Hepatocyte (in vitro differentiated cells): Measurements from ENCODE around the gene INTS13. TPM values are rescaled to one million over a fixed set of nuclear protein-coding genes. Genes with fewer than 3 reads are reported as not detected.
A peak's percentile ranks its signal among the peaks of the same experiment; 100 is the strongest.

Source experiments
- DNase-seq: peaks from one replicate; pipeline ENCODE4 v3.0.0-alpha.2; 2016; ENCODE audit warnings: low spot score
- H2AFZ ChIP-seq: fragments of 200-600 bp; sonication (generic); 2 replicates; pipeline ENCODE4 v1.6.0; 2016; ENCODE audit warnings: antibody characterized with exemption, mild to moderate bottlenecking
- H3K27ac ChIP-seq: fragments of 200-600 bp; sonication (generic); 2 replicates; pipeline ENCODE4 v1.5.1; 2016; ENCODE audit warnings: mild to moderate bottlenecking
- H3K27me3 ChIP-seq: fragments of 200-600 bp; sonication (generic); 2 replicates; pipeline ENCODE4 v1.6.1; 2016
- H3K36me3 ChIP-seq: fragments of 200-600 bp; sonication (generic); replicated peaks from 2 replicates; pipeline ENCODE4 v1.5.1; 2016; ENCODE audit warnings: low read depth; ENCODE audit not compliant: insufficient read depth
- H3K4me1 ChIP-seq: fragments of 200-600 bp; sonication (generic); 2 replicates; pipeline ENCODE4 v1.5.1; 2016; ENCODE audit warnings: mild to moderate bottlenecking, moderate library complexity; ENCODE audit not compliant: insufficient read depth
- H3K4me2 ChIP-seq: fragments of 200-600 bp; sonication (generic); 2 replicates; pipeline ENCODE4 v1.6.0; 2016
- H3K4me3 ChIP-seq: fragments of 200-600 bp; sonication (generic); 2 replicates; pipeline ENCODE4 v1.5.1; 2016; ENCODE audit warnings: mild to moderate bottlenecking
- H3K79me2 ChIP-seq: fragments of 200-600 bp; sonication (generic); 2 replicates; pipeline ENCODE4 v1.6.0; 2017; ENCODE audit warnings: mild to moderate bottlenecking
- H3K9me2 ChIP-seq: fragments of 200-600 bp; sonication (generic); replicated peaks from 2 replicates; pipeline ENCODE4 v1.6.0; 2017; ENCODE audit warnings: mild to moderate bottlenecking; ENCODE audit not compliant: insufficient read depth
- H3K9me3 ChIP-seq: fragments of 200-600 bp; sonication (generic); 2 replicates; pipeline ENCODE4 v1.5.1; 2016; ENCODE audit warnings: low read depth, mild to moderate bottlenecking
- H4K20me1 ChIP-seq: fragments of 200-600 bp; sonication (generic); 2 replicates; pipeline ENCODE4 v1.6.0; 2016; ENCODE audit warnings: mild to moderate bottlenecking; ENCODE audit not compliant: insufficient read depth, poor library complexity, severe bottlenecking
- EZH2 ChIP-seq: fragments of 200-600 bp; sonication (generic); IDR thresholded peaks from 2 replicates; pipeline ENCODE4 v1.6.1; 2016; ENCODE audit warnings: antibody characterized with exemption, mild to moderate bottlenecking, borderline replicate concordance
- EZH2phosphoT487 ChIP-seq: fragments of 200-600 bp; sonication (generic); IDR thresholded peaks from one replicate; pipeline ENCODE4 v1.6.1; 2018; ENCODE audit warnings: antibody characterized with exemption, mild to moderate bottlenecking, low read depth, moderate library complexity; ENCODE audit not compliant: unreplicated experiment, severe bottlenecking
- WGBS: methylation state at CpG from one replicate; pipeline ENCODE4 v1.1.6; 2016; ENCODE audit warnings: low lambda C conversion rate; ENCODE audit errors: missing lambda C conversion rate; 5-methylcytosine and 5-hydroxymethylcytosine counted together
- polyA plus RNA-seq: library from polyadenylated mRNA; unstranded; fragments of >200 nt; fragmentation: Nextera tagmentation; extraction: Ambion mirVana; gene quantifications from 2 replicates; pipeline ENCODE4 v1.2.1, GENCODE V29; 2016
- total RNA-seq: library from RNA; depleted of rRNA; stranded (reverse); fragments of >200 nt; gene quantifications from 2 replicates; pipeline ENCODE4 v1.2.3, GENCODE V29; 2014
- TF ChIP-seq, protein P1 (sequence below): fragments of 200-600 bp; sonication (generic); IDR thresholded peaks from 2 replicates; pipeline ENCODE4 v1.5.1; 2016; ENCODE audit warnings: antibody characterized with exemption, mild to moderate bottlenecking; ENCODE audit not compliant: poor library complexity

The INTS13 gene
- total and polyA plus RNA-seq, 2 experiments from 2014 or later: 13.8 to 40.4 TPM

DNA sequence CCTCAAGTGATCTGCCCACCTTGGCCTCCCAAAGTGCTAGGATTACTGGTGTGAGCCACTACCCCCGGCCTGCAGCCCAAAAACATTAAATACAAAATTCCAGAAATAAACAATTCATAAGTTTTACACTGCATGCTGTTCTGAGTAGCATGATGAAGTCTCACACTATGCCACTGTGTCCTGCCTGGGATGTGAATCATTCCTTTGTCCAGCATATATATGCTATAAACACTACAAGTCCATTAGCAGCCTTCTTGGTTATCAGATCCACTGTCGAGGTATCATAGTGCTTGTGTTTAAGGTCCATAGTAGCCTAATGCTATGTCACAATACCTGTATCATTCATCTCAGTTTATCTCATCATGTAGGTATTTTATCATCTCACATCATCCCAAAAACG is 15.9 kb downstream of the INTS13 start:
- Histone ChIP-seq H3K9me2 (no peaks in the 10 kb centered on the region), H4K20me1 (no peaks in the 10 kb centered on the region), H2AFZ (no peak overlapping the region), H3K4me3 (no peak overlapping the region), H3K27me3 (no peaks in the 10 kb centered on the region), H3K4me1 (no peaks in the 10 kb centered on the region), H3K4me2 (no peak overlapping the region), H3K79me2 (no peaks in the 10 kb centered on the region), H3K9me3 (no peaks in the 10 kb centered on the region), H3K36me3 (no peaks in the 10 kb centered on the region), H3K27ac (no peak overlapping the region)
- WGBS: 96% methylated on average over 3 of the region's 3 CpGs
- TF ChIP-seq, protein P1, sequence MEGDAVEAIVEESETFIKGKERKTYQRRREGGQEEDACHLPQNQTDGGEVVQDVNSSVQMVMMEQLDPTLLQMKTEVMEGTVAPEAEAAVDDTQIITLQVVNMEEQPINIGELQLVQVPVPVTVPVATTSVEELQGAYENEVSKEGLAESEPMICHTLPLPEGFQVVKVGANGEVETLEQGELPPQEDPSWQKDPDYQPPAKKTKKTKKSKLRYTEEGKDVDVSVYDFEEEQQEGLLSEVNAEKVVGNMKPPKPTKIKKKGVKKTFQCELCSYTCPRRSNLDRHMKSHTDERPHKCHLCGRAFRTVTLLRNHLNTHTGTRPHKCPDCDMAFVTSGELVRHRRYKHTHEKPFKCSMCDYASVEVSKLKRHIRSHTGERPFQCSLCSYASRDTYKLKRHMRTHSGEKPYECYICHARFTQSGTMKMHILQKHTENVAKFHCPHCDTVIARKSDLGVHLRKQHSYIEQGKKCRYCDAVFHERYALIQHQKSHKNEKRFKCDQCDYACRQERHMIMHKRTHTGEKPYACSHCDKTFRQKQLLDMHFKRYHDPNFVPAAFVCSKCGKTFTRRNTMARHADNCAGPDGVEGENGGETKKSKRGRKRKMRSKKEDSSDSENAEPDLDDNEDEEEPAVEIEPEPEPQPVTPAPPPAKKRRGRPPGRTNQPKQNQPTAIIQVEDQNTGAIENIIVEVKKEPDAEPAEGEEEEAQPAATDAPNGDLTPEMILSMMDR: no peak
- TF ChIP-seq EZH2 (no peak), EZH2phosphoT487 (no peak)
- no peak for DNase-seq

DNA sequence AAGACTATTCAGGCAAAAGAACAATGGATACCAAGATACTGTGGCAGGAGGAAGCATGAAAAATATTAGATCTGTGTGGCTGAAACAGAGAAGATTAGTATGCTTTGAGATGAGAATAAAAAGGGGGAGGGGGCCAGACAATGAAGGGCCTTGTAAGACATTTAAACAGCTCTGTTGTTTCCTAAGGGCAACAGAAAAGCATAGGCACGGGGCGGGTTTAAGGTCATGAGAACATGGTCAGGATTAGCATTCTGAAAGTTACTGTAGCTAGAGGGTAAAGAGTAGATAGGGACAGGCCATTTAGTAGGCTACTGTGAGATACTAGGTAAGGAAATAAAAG is 18.6 kb downstream of the INTS13 start:
- TF ChIP-seq EZH2phosphoT487 (no peak), EZH2 (no peak)
- TF ChIP-seq, protein P1: no peak
- Histone ChIP-seq H3K4me2 (no peak overlapping the region), H3K4me3 (no peak overlapping the region), H3K9me2 (no peaks in the 10 kb centered on the region), H3K79me2 (no peaks in the 10 kb centered on the region), H3K4me1 (no peaks in the 10 kb centered on the region), H3K9me3 (no peaks in the 10 kb centered on the region), H4K20me1 (no peaks in the 10 kb centered on the region), H2AFZ (no peak overlapping the region), H3K36me3 (no peaks in the 10 kb centered on the region), H3K27ac (no peak overlapping the region), H3K27me3 (no peaks in the 10 kb centered on the region)
- 85% methylated on average over 2 of the region's 2 CpGs for WGBS
- DNase-seq: no peak

DNA sequence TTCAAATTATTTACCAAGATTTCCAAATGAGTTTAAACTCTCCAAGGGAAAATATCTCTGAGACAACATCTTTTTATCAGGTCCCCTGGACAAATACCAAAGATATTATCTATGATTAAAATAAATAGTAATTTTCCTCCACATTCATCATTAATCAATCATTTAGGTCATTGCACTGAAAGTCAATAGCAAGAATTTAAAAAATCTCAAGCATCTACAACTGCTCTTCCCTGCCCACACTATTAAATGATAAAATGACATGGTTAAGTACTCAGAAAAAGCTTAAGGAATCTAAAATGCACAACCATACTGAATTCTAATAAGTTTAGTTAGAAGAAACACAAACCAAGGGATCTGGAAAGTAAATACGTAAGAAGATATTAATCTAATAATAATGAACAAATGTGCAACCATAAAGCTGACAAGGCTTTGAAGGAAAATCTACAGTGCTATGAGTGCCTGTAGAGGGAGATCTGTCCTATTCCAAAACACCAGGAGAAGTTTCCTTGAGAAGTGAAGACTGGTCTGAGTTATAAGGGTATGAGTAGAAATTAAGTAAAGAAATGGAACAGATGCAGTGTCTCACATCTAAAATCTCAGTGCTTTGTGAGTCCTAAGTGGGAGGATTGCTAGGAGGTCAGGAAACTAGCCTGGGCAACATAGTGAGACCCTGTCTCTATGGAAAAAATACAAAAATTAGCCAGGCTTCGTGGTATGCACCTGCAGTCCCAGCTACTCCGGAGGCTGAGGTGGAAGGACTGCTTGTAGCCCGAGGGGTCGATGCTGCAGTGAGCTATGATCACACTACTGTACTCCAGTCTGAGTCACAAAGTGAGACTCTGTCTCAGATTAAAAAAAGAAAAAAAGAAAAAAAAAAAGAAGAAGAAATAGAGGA is 19.2 kb downstream of the INTS13 start:
- no peak for TF ChIP-seq EZH2
- TF ChIP-seq, protein P1: peak; percentile 28
- WGBS: 90% methylated on average over 5 of the region's 5 CpGs
- no peak overlapping the region for H3K4me3 ChIP-seq

More for the DNA sequence above, 19.2 kb downstream of the INTS13 start:
- no peaks in the 10 kb centered on the region for H3K9me3 ChIP-seq
- H3K4me1 ChIP-seq: no peaks in the 10 kb centered on the region
- H3K4me2 ChIP-seq: no peak overlapping the region
- no peaks in the 10 kb centered on the region for H3K27me3 ChIP-seq
- no peak overlapping the region for H3K27ac ChIP-seq
- DNase-seq: no peak
- H4K20me1 ChIP-seq: no peaks in the 10 kb centered on the region
- H2AFZ ChIP-seq: no peak overlapping the region
- no peaks in the 10 kb centered on the region for H3K36me3 ChIP-seq
- H3K9me2 ChIP-seq: no peaks in the 10 kb centered on the region
- H3K79me2 ChIP-seq: no peaks in the 10 kb centered on the region
